ENCODE data around the gene SSH3.

SSH3 gene

GRCh38 chr11:67280788-67281551, 22.4 kb upstream of the SSH3 start:
- DNase-seq (ENCODE audit: low read depth) = no peak
- no peak for TF ChIP-seq CTCF (conservative IDR thresholded peaks at IDR 0.05; ENCODE audit: control insufficient read depth, insufficient read depth, low read depth, low read length)
- no peak overlapping the region for H3K4me3 ChIP-seq (ENCODE audit: control insufficient read depth, low read depth, low read length)

GRCh38 chr11:67281552-67282150, 21.7 kb upstream of the SSH3 start:
- DNase-seq (ENCODE audit: low read depth) = no peak
- no peak overlapping the region for H3K4me3 ChIP-seq (ENCODE audit: control insufficient read depth, low read depth, low read length)
- TF ChIP-seq CTCF (conservative IDR thresholded peaks at IDR 0.05; ENCODE audit: control insufficient read depth, insufficient read depth, low read depth, low read length) = no peak

DNA sequence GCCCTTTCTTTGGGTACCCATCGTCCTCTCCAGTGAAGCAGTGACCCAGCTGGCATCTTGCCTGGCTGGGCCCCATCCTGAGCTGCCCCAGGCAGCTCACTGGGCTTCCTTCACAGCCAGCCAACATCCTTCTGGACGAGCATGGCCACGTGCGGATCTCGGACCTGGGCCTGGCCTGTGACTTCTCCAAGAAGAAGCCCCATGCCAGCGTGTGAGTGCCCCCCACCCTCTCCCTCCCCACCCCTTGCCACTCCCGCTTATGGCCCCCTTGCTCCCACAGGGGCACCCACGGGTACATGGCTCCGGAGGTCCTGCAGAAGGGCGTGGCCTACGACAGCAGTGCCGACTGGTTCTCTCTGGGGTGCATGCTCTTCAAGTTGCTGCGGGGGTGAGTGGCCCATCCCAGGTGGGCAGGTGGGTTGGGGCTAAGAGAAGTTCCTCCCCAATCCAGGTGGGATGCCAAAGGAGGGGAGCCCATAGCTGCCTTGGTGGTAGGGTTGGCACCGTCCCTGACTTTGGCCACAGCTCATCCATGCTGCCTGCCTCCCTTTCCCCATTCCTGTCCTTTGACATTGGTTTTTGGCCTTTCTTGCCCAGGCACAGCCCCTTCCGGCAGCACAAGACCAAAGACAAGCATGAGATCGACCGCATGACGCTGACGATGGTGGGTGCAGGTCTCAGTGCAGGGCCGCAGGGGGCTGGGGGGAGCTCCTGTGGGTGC, 21.0 kb upstream of the SSH3 start:
- no peak overlapping the region for H3K4me3 ChIP-seq (ENCODE audit: control insufficient read depth, low read depth, low read length)
- TF ChIP-seq CTCF (conservative IDR thresholded peaks at IDR 0.05; ENCODE audit: control insufficient read depth, insufficient read depth, low read depth, low read length) = no peak
- no peak for DNase-seq (ENCODE audit: low read depth)

DNA sequence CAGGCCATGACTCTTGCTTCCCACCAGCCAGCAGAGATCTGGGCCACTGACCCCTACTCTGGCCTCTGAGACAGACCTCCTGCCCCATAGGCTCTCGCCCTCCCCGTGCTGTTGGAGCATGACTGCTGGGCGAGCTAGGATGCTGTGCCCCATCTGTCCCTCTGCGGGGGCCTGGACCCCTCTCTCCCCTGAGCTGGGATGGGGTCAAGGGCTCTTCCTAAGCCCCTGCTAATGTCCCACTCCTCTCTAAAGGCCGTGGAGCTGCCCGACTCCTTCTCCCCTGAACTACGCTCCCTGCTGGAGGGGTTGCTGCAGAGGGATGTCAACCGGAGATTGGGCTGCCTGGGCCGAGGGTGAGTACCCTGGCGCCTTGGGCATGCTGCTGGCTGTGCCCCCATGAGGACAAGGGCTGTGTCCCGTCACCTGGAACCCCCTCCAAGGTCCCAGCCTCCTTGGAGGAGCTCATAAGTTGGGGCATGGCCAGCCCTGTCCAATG, 20.4 kb upstream of the SSH3 start:
- TF ChIP-seq CTCF (conservative IDR thresholded peaks at IDR 0.05; ENCODE audit: control insufficient read depth, insufficient read depth, low read depth, low read length) = no peak
- H3K4me3 ChIP-seq (ENCODE audit: control insufficient read depth, low read depth, low read length) = no peak overlapping the region
- DNase-seq (ENCODE audit: low read depth) = no peak

DNA sequence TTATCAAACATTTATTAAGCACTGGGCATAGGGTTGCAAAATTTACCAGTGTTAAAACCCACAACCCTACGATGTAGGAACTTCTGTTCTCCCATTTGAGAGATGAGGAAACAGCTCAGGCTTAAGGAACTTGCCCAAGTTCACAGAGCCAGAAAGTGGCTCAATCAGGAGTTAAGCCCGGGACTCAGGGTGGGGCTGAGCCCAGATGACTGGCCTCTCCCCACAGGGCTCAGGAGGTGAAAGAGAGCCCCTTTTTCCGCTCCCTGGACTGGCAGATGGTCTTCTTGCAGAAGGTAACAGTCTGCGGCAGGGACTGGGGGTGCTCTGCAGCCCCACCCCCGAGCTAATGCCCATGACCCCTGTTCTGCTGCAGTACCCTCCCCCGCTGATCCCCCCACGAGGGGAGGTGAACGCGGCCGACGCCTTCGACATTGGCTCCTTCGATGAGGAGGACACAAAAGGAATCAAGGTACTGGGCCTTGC, 19.8 kb upstream of the SSH3 start:
- no peak for DNase-seq (ENCODE audit: low read depth)
- no peak overlapping the region for H3K4me3 ChIP-seq (ENCODE audit: control insufficient read depth, low read depth, low read length)

More for the DNA sequence above, 19.8 kb upstream of the SSH3 start:
- no peak for TF ChIP-seq CTCF (conservative IDR thresholded peaks at IDR 0.05; ENCODE audit: control insufficient read depth, insufficient read depth, low read depth, low read length)
